ENCODE results near the gene ARHGEF4. TPM values are rescaled to one million over a fixed set of nuclear protein-coding genes. Genes with fewer than 3 reads are reported as not detected.

ARHGEF4 gene
- total RNA-seq, 1 experiment from 2014 or later, result 20.0 TPM

DNA sequence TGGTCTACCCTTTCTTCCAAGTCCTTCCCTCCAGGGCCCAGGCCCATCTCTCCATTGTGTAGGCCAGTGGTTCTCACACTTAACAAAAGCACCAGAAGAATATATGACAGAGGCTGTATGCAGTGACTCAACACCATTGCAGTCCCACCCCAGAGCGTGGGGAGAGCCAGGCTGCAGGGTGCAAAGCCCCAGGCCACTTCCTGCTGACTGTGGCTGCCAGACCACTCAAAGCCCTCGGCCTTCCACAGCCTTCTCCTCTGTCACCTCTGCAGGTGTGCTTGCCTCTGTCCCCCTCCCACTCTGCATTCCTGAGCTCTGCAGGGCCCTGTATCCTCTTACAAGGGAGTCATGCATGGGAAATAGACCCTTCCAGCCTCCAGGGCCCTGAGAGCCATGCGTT, 40.4 kb upstream of the ARHGEF4 start:
- POLR2A ChIA-PET (ENCODE audit: unreplicated experiment), result no interaction called here
- CTCF ChIA-PET, result interaction anchor here (0.6 to 0.7 kb wide), 3 partner anchors 8 to 255 kb away, joined by 7 to 15 read pairs (median 11); no protein-coding TSS in a partner anchor
- no peaks in the 10 kb centered on the region for H4K20me1 ChIP-seq (ENCODE audit: insufficient read depth)
- no peak overlapping the region for H3K4me2 ChIP-seq
- TF ChIP-seq CTCF (conservative IDR thresholded peaks at IDR 0.05), result no peak
- no peak for TF ChIP-seq EZH2 (IDR thresholded peaks at IDR 0.05; ENCODE audit: low read depth)
- H3F3A ChIP-seq (ENCODE audit: insufficient read depth, low read depth), result no peaks in the 10 kb centered on the region
- no peaks in the 10 kb centered on the region for H3K36me3 ChIP-seq (ENCODE audit: low read depth)
- BruUV-seq (replicated peaks), result no TSS peak
- intact Hi-C loops (cut with micrococcal nuclease; ENCODE audit: unreplicated experiment), result loop anchor here (5.0 kb wide), 2 partner anchors 296 to 351 kb away; partner anchors contain the start of gene FAM168B
- H3K9me2 ChIP-seq (ENCODE audit: insufficient read depth), result no peaks in the 10 kb centered on the region
- H3K27ac ChIP-seq, result no peak overlapping the region
- no peaks in the 10 kb centered on the region for H3K9me3 ChIP-seq (ENCODE audit: insufficient read depth, low read depth)
- no peaks in the 10 kb centered on the region for H3K27me3 ChIP-seq (ENCODE audit: insufficient read depth, low read depth)
- no peak for DNase-seq
- no peaks in the 10 kb centered on the region for H3K4me1 ChIP-seq (replicated peaks; ENCODE audit: insufficient read depth)
- no peak overlapping the region for H2AFZ ChIP-seq
- no peak overlapping the region for H3K4me3 ChIP-seq
- H3K79me2 ChIP-seq (ENCODE audit: low read depth), result no peaks in the 10 kb centered on the region

- H3K4me3 ChIP-seq, result peak overlapping the region; percentile 99
- BruUV-seq (replicated peaks), result no TSS peak
- intact Hi-C loops (cut with micrococcal nuclease; ENCODE audit: unreplicated experiment), result loop anchor here (1.0 to 5.0 kb wide), 5 partner anchors 39 to 350 kb away; partner anchors contain the start of genes ARHGEF4 and FAM168B
Measured at GRCh38 chr2:130797493-130798435, 39.0 kb upstream of the ARHGEF4 start.

More at GRCh38 chr2:130797493-130798435, 39.0 kb upstream of the ARHGEF4 start:
- Histone ChIP-seq H4K20me1 (ENCODE audit: insufficient read depth) (no peaks in the 10 kb centered on the region), H3K36me3 (ENCODE audit: low read depth) (no peaks in the 10 kb centered on the region), H3K4me1 (replicated peaks; ENCODE audit: insufficient read depth) (no peaks in the 10 kb centered on the region), H3K9me2 (ENCODE audit: insufficient read depth) (no peaks in the 10 kb centered on the region), H3K9me3 (ENCODE audit: insufficient read depth, low read depth) (no peaks in the 10 kb centered on the region), H2AFZ (peak overlapping the region; percentile 100), H3K79me2 (ENCODE audit: low read depth) (no peaks in the 10 kb centered on the region), H3K4me2 (peak overlapping the region; percentile 90), H3F3A (ENCODE audit: insufficient read depth, low read depth) (no peaks in the 10 kb centered on the region), H3K27ac (0 out of 2 replicates have a peak overlapping the region, but pooled peaks have one; percentile 46), H3K27me3 (ENCODE audit: insufficient read depth, low read depth) (no peaks in the 10 kb centered on the region)
- TF ChIP-seq EZH2 (IDR thresholded peaks at IDR 0.05; ENCODE audit: low read depth) (no peak), CTCF (conservative IDR thresholded peaks at IDR 0.05) (peak; percentile 81)
- ChIA-PET POLR2A (ENCODE audit: unreplicated experiment) (no interaction called here), CTCF (interaction anchor here (0.6 to 1.5 kb wide), 10 partner anchors 27 to 355 kb away, joined by 3 to 7 read pairs (median 3); no protein-coding TSS in a partner anchor)
- peak; percentile 53 to 91 for DNase-seq
